Fibroblast of villous mesenchyme (primary cell): ENCODE results near the gene PHLPP1. TPM values are rescaled to one million over a fixed set of nuclear protein-coding genes. Genes with fewer than 3 reads are reported as not detected.

ENCODE experiments used
- DNase-seq: peaks from one replicate; pipeline ENCODE4 v3.0.0-alpha.2; 2010; ENCODE audit warnings: low read depth
- H3K4me3 ChIP-seq: 2 replicates; pipeline ENCODE4 v1.5.1; 2011; ENCODE audit warnings: low read depth, mild to moderate bottlenecking, low read length
- total RNA-seq: library from RNA; depleted of rRNA; stranded (reverse); fragments of >200 nt; gene quantifications from 2 replicates; pipeline ENCODE4 v1.2.3, GENCODE V29; 2012
- TF ChIP-seq, protein P1 (sequence below): IDR thresholded peaks from 2 replicates; pipeline ENCODE4 v1.5.1; 2012; ENCODE audit warnings: low read depth, mild to moderate bottlenecking, low read length; ENCODE audit not compliant: insufficient read depth

Gene PHLPP1
- total RNA-seq, 1 donor = 4.7 TPM

DNA sequence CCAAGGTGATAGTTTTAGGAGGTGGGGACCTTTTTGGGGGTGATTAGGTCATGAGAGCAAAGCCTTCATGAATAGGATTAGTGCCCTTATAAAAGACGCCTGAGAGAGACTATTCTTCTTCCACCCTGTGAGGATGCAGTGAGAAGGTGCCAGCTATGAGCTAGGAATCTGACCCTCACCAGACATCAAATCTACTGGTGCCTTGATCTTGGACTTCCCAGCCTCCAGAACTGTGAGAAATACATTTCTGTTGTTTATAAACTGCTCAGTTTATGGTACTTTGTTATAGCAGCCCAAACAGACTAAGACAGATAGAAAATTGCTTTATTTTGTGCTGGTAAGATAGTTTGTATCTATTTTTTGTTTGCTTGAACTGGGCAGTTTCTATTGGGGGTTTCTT, 40.1 kb downstream of the PHLPP1 start:
- no peak for DNase-seq
- no peak overlapping the region for H3K4me3 ChIP-seq
- TF ChIP-seq, protein P1, sequence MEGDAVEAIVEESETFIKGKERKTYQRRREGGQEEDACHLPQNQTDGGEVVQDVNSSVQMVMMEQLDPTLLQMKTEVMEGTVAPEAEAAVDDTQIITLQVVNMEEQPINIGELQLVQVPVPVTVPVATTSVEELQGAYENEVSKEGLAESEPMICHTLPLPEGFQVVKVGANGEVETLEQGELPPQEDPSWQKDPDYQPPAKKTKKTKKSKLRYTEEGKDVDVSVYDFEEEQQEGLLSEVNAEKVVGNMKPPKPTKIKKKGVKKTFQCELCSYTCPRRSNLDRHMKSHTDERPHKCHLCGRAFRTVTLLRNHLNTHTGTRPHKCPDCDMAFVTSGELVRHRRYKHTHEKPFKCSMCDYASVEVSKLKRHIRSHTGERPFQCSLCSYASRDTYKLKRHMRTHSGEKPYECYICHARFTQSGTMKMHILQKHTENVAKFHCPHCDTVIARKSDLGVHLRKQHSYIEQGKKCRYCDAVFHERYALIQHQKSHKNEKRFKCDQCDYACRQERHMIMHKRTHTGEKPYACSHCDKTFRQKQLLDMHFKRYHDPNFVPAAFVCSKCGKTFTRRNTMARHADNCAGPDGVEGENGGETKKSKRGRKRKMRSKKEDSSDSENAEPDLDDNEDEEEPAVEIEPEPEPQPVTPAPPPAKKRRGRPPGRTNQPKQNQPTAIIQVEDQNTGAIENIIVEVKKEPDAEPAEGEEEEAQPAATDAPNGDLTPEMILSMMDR = no peak

DNA sequence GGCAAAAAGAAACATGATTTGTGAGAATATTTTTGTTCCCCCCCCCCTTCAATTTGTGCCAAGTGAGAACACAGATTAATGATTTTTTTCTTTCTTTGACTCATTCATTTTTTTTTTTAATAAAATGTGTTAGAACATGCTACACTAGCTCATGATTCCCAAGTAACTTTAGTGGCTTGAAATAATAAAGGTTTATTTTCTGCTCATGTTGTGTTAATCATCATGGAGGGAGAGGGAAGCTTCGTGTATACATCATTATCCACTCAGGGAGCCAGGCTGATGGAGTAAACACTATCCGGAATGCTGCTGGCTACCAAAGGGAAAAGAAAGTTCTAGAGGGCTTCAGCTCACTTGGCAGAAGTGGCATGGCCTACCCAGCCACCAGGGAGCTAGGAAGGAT, 40.6 kb downstream of the PHLPP1 start:
- no peak overlapping the region for H3K4me3 ChIP-seq
- DNase-seq = no peak
- TF ChIP-seq, protein P1 = no peak

DNA sequence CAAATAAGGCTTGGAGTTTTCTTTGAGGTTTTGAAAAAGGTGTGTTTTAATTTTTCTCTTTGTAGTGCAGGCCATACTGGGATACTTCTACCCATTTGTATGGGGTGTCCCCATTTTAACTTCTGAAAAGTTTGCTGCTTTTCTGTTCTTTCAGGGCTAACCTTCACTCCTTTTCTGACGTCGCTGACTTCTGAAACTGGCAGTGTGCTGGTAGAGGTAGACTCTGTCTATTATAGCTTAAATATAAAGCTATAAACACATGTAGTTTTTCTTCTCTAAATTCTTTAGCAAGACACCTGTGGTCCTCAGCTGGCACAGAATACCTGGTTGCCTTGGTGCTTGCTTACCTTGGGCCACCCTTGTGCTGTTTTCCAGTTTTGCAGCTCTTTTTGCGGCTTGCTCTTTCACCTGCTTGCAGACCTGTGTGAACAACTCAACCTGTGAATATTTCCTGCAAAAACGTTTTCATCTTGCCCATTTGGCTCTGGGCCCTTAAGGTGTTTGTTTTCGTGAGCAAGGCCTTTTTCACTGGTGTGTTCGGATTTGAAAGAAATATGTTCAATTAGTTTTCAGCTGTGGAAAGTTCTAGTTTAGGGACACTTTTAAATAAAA, 42.2 kb downstream of the PHLPP1 start:
- TF ChIP-seq, protein P1 = no peak
- H3K4me3 ChIP-seq = no peak overlapping the region
- DNase-seq = no peak

DNA sequence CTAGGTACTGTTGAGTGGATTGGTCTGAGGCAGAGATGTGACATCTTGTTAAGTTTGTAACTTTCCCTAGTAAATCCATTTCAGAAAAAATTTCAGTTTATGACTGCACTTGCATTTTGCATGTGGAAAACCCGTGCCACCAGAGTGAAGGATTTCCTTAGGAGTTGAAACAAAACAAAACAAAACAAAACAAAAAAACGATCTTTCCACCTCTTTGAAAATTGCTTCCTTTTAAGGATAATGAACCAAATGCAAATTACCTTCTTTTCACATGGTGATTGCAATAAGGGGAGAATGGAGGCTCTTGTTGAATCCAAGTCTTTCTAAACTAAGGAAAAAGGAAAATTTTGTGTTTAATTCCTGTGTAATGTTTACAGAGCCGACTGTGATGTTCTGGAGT, 43.2 kb downstream of the PHLPP1 start:
- no peak overlapping the region for H3K4me3 ChIP-seq
- no peak for DNase-seq
- TF ChIP-seq, protein P1 = no peak

DNA sequence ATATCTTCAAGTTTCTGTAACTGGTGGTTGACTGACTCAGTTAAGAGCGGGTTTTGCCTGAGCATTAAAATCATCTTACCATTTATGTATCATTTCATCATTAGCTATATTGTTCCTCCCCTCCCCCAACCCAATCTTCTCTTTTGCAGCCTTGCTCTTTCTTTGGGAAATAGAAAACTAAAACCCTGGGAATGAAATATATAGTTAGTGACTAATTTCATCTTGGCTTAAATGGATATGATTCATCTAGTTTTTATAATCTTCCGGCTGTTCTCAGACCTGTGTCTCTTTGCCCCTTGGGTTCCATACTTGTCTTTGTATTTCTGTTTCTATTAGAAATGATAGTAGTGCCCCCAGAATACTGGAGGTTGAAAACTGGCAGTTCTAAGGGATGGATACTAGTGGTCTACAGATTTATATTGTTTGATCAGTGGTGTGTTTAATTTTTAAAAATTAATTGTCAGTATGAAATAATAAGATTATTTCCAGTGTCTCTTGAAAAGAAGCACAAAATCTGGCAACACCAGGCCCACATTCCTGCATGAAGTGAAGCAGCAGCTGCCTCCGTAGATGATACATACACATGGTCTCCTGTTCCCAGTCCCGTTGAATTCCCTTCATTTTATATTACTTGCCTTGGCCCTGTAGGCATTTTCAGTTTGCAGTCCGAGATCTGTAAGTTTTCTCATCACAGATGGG, 44.5 kb downstream of the PHLPP1 start:
- TF ChIP-seq, protein P1 = no peak
- DNase-seq = no peak

DNA sequence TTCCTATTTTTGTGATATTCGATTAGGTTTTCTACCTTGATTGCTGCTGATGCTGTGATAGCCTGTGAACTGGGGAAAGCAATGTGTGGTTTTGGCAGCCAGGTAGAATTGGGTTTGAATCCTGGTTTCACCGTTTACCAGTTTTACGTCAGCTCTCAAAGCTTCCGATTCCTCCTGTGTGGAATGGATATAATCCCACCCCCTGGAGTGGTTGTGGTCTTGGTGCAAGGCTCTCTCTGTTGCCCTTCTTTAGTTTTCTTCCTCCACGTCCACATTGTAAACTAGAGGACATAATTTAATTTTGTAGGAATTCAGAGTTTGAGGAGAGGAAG, 45.0 kb downstream of the PHLPP1 start:
- TF ChIP-seq, protein P1 = no peak
- H3K4me3 ChIP-seq = no peak overlapping the region
- DNase-seq = no peak

More for the DNA sequence above, 44.5 kb downstream of the PHLPP1 start:
- H3K4me3 ChIP-seq = no peak overlapping the region
